ENCODE results near the gene LMAN1. TPM values are rescaled to one million over a fixed set of nuclear protein-coding genes. Genes with fewer than 3 reads are reported as not detected.

Gene LMAN1
- total RNA-seq, 6 experiments from 2014 or later: 128 to 159 (median 149) TPM

- H3K4me1 Mint-ChIP-seq (ENCODE audit: low read depth): no peaks in the 10 kb centered on the region
Observed at GRCh38 chr18:59300676-59301285, 58.3 kb downstream of the LMAN1 start.

GRCh38 chr18:59298871-59299270 is 60.2 kb downstream of the LMAN1 start:
- Mint-ChIP-seq H3K4me3 (no peak overlapping the region), H3K36me3 (ENCODE audit: low read depth) (no peaks in the 10 kb centered on the region), H3K4me1 (ENCODE audit: low read depth) (no peaks in the 10 kb centered on the region), H3K27ac (no peak overlapping the region), H3K9me3 (no peaks in the 10 kb centered on the region), H3K27me3 (ENCODE audit: insufficient read depth) (peaks cover 30% of the 10 kb centered on the region)
- no peak for DNase-seq
- TF ChIP-seq, protein P1, sequence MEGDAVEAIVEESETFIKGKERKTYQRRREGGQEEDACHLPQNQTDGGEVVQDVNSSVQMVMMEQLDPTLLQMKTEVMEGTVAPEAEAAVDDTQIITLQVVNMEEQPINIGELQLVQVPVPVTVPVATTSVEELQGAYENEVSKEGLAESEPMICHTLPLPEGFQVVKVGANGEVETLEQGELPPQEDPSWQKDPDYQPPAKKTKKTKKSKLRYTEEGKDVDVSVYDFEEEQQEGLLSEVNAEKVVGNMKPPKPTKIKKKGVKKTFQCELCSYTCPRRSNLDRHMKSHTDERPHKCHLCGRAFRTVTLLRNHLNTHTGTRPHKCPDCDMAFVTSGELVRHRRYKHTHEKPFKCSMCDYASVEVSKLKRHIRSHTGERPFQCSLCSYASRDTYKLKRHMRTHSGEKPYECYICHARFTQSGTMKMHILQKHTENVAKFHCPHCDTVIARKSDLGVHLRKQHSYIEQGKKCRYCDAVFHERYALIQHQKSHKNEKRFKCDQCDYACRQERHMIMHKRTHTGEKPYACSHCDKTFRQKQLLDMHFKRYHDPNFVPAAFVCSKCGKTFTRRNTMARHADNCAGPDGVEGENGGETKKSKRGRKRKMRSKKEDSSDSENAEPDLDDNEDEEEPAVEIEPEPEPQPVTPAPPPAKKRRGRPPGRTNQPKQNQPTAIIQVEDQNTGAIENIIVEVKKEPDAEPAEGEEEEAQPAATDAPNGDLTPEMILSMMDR (IDR thresholded peaks at IDR 0.05): no peak

More at GRCh38 chr18:59300676-59301285, 58.3 kb downstream of the LMAN1 start:
- H3K4me3 Mint-ChIP-seq: no peak overlapping the region
- no peaks in the 10 kb centered on the region for H3K9me3 Mint-ChIP-seq
- TF ChIP-seq, protein P1 (IDR thresholded peaks at IDR 0.05): no peak
- peaks cover 31% of the 10 kb centered on the region for H3K27me3 Mint-ChIP-seq (ENCODE audit: insufficient read depth)
- no peaks in the 10 kb centered on the region for H3K36me3 Mint-ChIP-seq (ENCODE audit: low read depth)
- no peak for DNase-seq
- H3K27ac Mint-ChIP-seq: no peak overlapping the region

DNA sequence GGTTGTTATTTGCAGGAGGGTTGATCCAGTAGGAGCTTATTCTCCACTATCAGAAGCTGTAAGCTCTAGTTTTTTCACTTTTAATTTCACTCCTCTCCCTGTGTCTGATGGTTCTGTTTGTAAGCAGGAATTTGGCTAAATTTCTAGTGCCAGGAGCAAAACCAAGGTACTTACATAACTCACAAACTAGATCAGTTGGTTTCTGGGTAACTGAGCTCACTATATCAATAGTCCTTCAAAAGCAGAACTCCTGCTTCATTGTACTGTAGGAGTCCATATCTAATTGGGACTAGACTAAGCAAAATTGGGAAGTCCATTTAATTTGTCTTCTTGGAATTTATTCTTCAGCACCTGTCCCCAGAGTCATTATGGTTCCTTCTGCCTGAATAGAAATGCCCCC is 65.7 kb downstream of the LMAN1 start:
- Mint-ChIP-seq H3K36me3 (ENCODE audit: low read depth) (no peaks in the 10 kb centered on the region), H3K9me3 (no peaks in the 10 kb centered on the region), H3K27me3 (ENCODE audit: insufficient read depth) (peaks cover 33% of the 10 kb centered on the region), H3K27ac (no peak overlapping the region), H3K4me3 (no peak overlapping the region), H3K4me1 (ENCODE audit: low read depth) (no peaks in the 10 kb centered on the region)
- DNase-seq: no peak
- TF ChIP-seq, protein P1 (IDR thresholded peaks at IDR 0.05): no peak

- Mint-ChIP-seq H3K27me3 (ENCODE audit: insufficient read depth) (peaks cover 56% of the 10 kb centered on the region), H3K4me3 (no peak overlapping the region), H3K36me3 (ENCODE audit: low read depth) (no peaks in the 10 kb centered on the region), H3K4me1 (ENCODE audit: low read depth) (no peaks in the 10 kb centered on the region), H3K9me3 (no peaks in the 10 kb centered on the region), H3K27ac (no peak overlapping the region)
- TF ChIP-seq, protein P1 (IDR thresholded peaks at IDR 0.05): no peak
- DNase-seq: no peak
Observed at GRCh38 chr18:59286341-59286740, 72.7 kb downstream of the LMAN1 start.

GRCh38 chr18:59282341-59282740 is 76.7 kb downstream of the LMAN1 start:
- Mint-ChIP-seq H3K9me3 (no peaks in the 10 kb centered on the region), H3K27ac (no peak overlapping the region), H3K27me3 (ENCODE audit: insufficient read depth) (peaks cover 60% of the 10 kb centered on the region), H3K36me3 (ENCODE audit: low read depth) (no peaks in the 10 kb centered on the region), H3K4me3 (no peak overlapping the region), H3K4me1 (ENCODE audit: low read depth) (no peaks in the 10 kb centered on the region)
- TF ChIP-seq, protein P1 (IDR thresholded peaks at IDR 0.05): no peak
- DNase-seq: no peak

Data from HFFc6 (cell line).